Uterus (tissue), 2 donors: Measurements from ENCODE around the gene DNASE1L3.

ENCODE experiments used
- CTCF ChIP-seq, 4 experiments: fragments of 200-600 bp in 2 of 4; fragments of 450-650 bp in 2 of 4; sonication (generic) in 2 of 4; IDR thresholded peaks; one replicate each; pipeline ENCODE4 v1.5.1; 2016 to 2019; ENCODE audit warnings: antibody characterized with exemption in 4 of 4, mild to moderate bottlenecking in 2 of 4, moderate library complexity in 1 of 4
- POLR2A ChIP-seq, 2 donors: fragments of 450-650 bp; IDR thresholded peaks; one replicate each; pipeline ENCODE4 v1.6.1; 2016; ENCODE audit warnings: antibody characterized with exemption in 2 of 2, mild to moderate bottlenecking in 1 of 2, moderate library complexity in 1 of 2

- no peak for TF ChIP-seq CTCF (IDR thresholded peaks at IDR 0.05)
- no peak for TF ChIP-seq POLR2A (IDR thresholded peaks at IDR 0.05)
Observed at GRCh38 chr3:58234516-58234931, 23.8 kb upstream of the DNASE1L3 start.
